Fibroblast of lung (primary cell): ENCODE data around the gene SMIM13. TPM values are rescaled to one million over a fixed set of nuclear protein-coding genes. Genes with fewer than 3 reads are reported as not detected.

Experiments
- DNase-seq, 2 donors: peaks; one replicate each; pipeline versions ENCODE4 v3.0.0 to v3.0.0-alpha.2; 2010; ENCODE audit warnings: low read depth in 2 of 2
- H2AFZ ChIP-seq: 2 replicates; pipeline ENCODE4 v1.5.1; 2012; ENCODE audit warnings: low read length, control low read depth, inconsistent platforms
- H3K27ac ChIP-seq: 2 replicates; pipeline ENCODE4 v1.5.1; 2011; ENCODE audit warnings: low read length, control low read depth; ENCODE audit not compliant: insufficient read depth
- H3K27me3 ChIP-seq: 2 replicates; pipeline ENCODE4 v1.5.1; 2011; ENCODE audit warnings: mild to moderate bottlenecking, low read length; ENCODE audit not compliant: control insufficient read depth, insufficient read depth
- H3K36me3 ChIP-seq: 2 replicates; pipeline ENCODE4 v1.5.1; 2011; ENCODE audit warnings: low read length; ENCODE audit not compliant: control insufficient read depth, insufficient read depth
- H3K4me1 ChIP-seq: 2 replicates; pipeline ENCODE4 v1.5.1; 2011; ENCODE audit warnings: low read length; ENCODE audit not compliant: control insufficient read depth, insufficient read depth; ENCODE audit errors: extremely low read depth
- H3K4me2 ChIP-seq: 2 replicates; pipeline ENCODE4 v1.5.1; 2011; ENCODE audit warnings: low read length, control low read depth; ENCODE audit not compliant: insufficient read depth; ENCODE audit errors: extremely low read depth
- H3K4me3 ChIP-seq, 4 experiments: fragments of 200-600 bp in 1 of 4; sonication (generic) in 1 of 4; replicated peaks in 1 of 4; 2 replicates each; pipeline ENCODE4 v1.5.1; 2011 to 2016; ENCODE audit warnings: low read length in 4 of 4, low read depth in 3 of 4, mild to moderate bottlenecking in 3 of 4, control low read depth in 2 of 4, inconsistent platforms in 1 of 4, mixed read lengths in 1 of 4; ENCODE audit not compliant: insufficient read depth in 1 of 4; ENCODE audit errors: control extremely low read depth in 1 of 4
- H3K79me2 ChIP-seq: 2 replicates; pipeline ENCODE4 v1.5.1; 2012; ENCODE audit warnings: mild to moderate bottlenecking, low read length, inconsistent platforms; ENCODE audit not compliant: control insufficient read depth, insufficient read depth
- H3K9ac ChIP-seq: 2 replicates; pipeline ENCODE4 v1.5.1; 2011; ENCODE audit warnings: mild to moderate bottlenecking, low read length, control low read depth; ENCODE audit not compliant: insufficient read depth
- H3K9me3 ChIP-seq: 2 replicates; pipeline ENCODE4 v1.5.1; 2012; ENCODE audit warnings: low read depth, low read length; ENCODE audit not compliant: control insufficient read depth, insufficient read depth
- H4K20me1 ChIP-seq: 2 replicates; pipeline ENCODE4 v1.5.1; 2011; ENCODE audit warnings: low read length; ENCODE audit not compliant: control insufficient read depth, insufficient read depth; ENCODE audit errors: extremely low read depth
- EZH2 ChIP-seq: IDR thresholded peaks from 2 replicates; pipeline ENCODE4 v1.5.1; 2012; ENCODE audit warnings: low read length, control low read depth, mild to moderate bottlenecking; ENCODE audit errors: missing control alignments
- polyA plus RNA-seq, 2 donors: library from polyadenylated mRNA; depleted of rRNA in 1 of 2; stranded (reverse) in 1 of 2; unstranded in 1 of 2; fragments of >200 nt; gene quantifications; 2 replicates each; pipeline ENCODE4 v1.2.1, GENCODE V29; 2011 to 2012; ENCODE audit warnings: missing spikeins in 1 of 2
- total RNA-seq: library from RNA; depleted of rRNA; stranded (reverse); fragments of >200 nt; gene quantifications from 2 replicates; pipeline ENCODE4 v1.2.1, GENCODE V29; 2014
- TF ChIP-seq, protein P1 (sequence below), 2 donors: IDR thresholded peaks in 1 of 2; conservative IDR thresholded peaks in 1 of 2; 1 replicate in 1 of 2; 2 replicates in 1 of 2; pipeline ENCODE4 v1.5.1; 2011 to 2012; ENCODE audit warnings: low read length in 2 of 2, control low read depth in 1 of 2, inconsistent platforms in 1 of 2, low read depth in 1 of 2, mild to moderate bottlenecking in 1 of 2

The SMIM13 gene
- total and polyA plus RNA-seq, 2 donors (not counting 1 experiment from before 2014, with no cell fraction given): 6.9 to 7.4 TPM

- Histone ChIP-seq H3K27me3 (no peaks in the 10 kb centered on the region), H3K36me3 (peaks cover 2% of the 10 kb centered on the region), H4K20me1 (no peaks in the 10 kb centered on the region), H3K27ac (no peak overlapping the region), H3K9me3 (no peaks in the 10 kb centered on the region), H3K4me3 (no peak overlapping the region), H2AFZ (no peak overlapping the region), H3K4me2 (no peak overlapping the region), H3K79me2 (no peaks in the 10 kb centered on the region), H3K4me1 (peaks cover 3% of the 10 kb centered on the region), H3K9ac (no peak overlapping the region)
- TF ChIP-seq EZH2: no peak
- TF ChIP-seq, protein P1, sequence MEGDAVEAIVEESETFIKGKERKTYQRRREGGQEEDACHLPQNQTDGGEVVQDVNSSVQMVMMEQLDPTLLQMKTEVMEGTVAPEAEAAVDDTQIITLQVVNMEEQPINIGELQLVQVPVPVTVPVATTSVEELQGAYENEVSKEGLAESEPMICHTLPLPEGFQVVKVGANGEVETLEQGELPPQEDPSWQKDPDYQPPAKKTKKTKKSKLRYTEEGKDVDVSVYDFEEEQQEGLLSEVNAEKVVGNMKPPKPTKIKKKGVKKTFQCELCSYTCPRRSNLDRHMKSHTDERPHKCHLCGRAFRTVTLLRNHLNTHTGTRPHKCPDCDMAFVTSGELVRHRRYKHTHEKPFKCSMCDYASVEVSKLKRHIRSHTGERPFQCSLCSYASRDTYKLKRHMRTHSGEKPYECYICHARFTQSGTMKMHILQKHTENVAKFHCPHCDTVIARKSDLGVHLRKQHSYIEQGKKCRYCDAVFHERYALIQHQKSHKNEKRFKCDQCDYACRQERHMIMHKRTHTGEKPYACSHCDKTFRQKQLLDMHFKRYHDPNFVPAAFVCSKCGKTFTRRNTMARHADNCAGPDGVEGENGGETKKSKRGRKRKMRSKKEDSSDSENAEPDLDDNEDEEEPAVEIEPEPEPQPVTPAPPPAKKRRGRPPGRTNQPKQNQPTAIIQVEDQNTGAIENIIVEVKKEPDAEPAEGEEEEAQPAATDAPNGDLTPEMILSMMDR (conservative IDR thresholded peaks at IDR 0.05 in 1 of 2, IDR thresholded peaks at IDR 0.05 in 1 of 2; ENCODE audit: low read depth in 1 of 2, low read length in 2 of 2): no peak
- DNase-seq: peak; percentile 23 to 28
Measured at GRCh38 chr6:11140056-11140455, 46.4 kb downstream of the SMIM13 start.

- DNase-seq: no peak
- Histone ChIP-seq H3K4me2 (no peak overlapping the region), H3K27me3 (no peaks in the 10 kb centered on the region), H3K9me3 (no peaks in the 10 kb centered on the region), H2AFZ (no peak overlapping the region), H3K27ac (no peak overlapping the region), H3K4me3 (no peak overlapping the region), H4K20me1 (no peaks in the 10 kb centered on the region), H3K9ac (no peak overlapping the region), H3K79me2 (no peaks in the 10 kb centered on the region), H3K36me3 (no peaks in the 10 kb centered on the region), H3K4me1 (peaks cover 3% of the 10 kb centered on the region)
- no peak for TF ChIP-seq EZH2
- TF ChIP-seq, protein P1 (conservative IDR thresholded peaks at IDR 0.05 in 1 of 2, IDR thresholded peaks at IDR 0.05 in 1 of 2; ENCODE audit: low read depth in 1 of 2, low read length in 2 of 2): no peak
Measured at GRCh38 chr6:11141295-11141694, 47.7 kb downstream of the SMIM13 start.

GRCh38 chr6:11142296-11143027 lies 48.8 kb downstream of the SMIM13 start:
- H3K36me3 ChIP-seq: no peaks in the 10 kb centered on the region
- peaks cover 3% of the 10 kb centered on the region for H3K4me1 ChIP-seq
- no peak overlapping the region for H3K4me3 ChIP-seq
- H3K4me2 ChIP-seq: no peak overlapping the region
- no peak overlapping the region for H3K27ac ChIP-seq
- H3K79me2 ChIP-seq: no peaks in the 10 kb centered on the region
- no peak for DNase-seq
- H2AFZ ChIP-seq: no peak overlapping the region
- TF ChIP-seq EZH2: no peak
- TF ChIP-seq, protein P1 (conservative IDR thresholded peaks at IDR 0.05 in 1 of 2, IDR thresholded peaks at IDR 0.05 in 1 of 2; ENCODE audit: low read depth in 1 of 2, low read length in 2 of 2): no peak
- H3K9me3 ChIP-seq: no peaks in the 10 kb centered on the region
- H4K20me1 ChIP-seq: no peaks in the 10 kb centered on the region
- H3K27me3 ChIP-seq: no peaks in the 10 kb centered on the region
- H3K9ac ChIP-seq: no peak overlapping the region
